SK-N-SH (cell line): ENCODE measurements around the gene CTNS. TPM values are rescaled to one million over a fixed set of nuclear protein-coding genes. Genes with fewer than 3 reads are reported as not detected.

Experiments
- CTCF ChIA-PET: fragments of 300-600, 350-600 bp; formaldehyde crosslinking; extraction: SDS; loops from one replicate; lab custom pipeline; 2021; lab: Yijun Ruan, JAX
- POLR2A ChIA-PET: fragments of 350-600 bp; sonication (Branson Sonifier 250); formaldehyde crosslinking; extraction: SDS; loops from one replicate; lab custom pipeline; 2020; ENCODE audit warnings: antibody characterized with exemption, inconsistent platforms; lab: Yijun Ruan, JAX
- DNase-seq: peaks from one replicate; pipeline ENCODE4 v3.0.0; 2012
- H2AFZ ChIP-seq: fragments of 200-600 bp; sonication (generic); 2 replicates; pipeline ENCODE4 v1.8.1; 2016; ENCODE audit warnings: antibody characterized with exemption, mild to moderate bottlenecking, low read depth
- H3F3A ChIP-seq: fragments of 200-600 bp; sonication (generic); replicated peaks from 2 replicates; pipeline ENCODE3; 2016; ENCODE audit warnings: antibody characterized with exemption, mild to moderate bottlenecking; ENCODE audit not compliant: insufficient read depth
- H3K27ac ChIP-seq, 2 experiments: fragments of 200-500 bp in 1 of 2; fragments of 200-600 bp in 1 of 2; sonication (Bioruptor generic) in 1 of 2; sonication (generic), shearing (Covaris generic) in 1 of 2; 2 replicates each; pipeline versions ENCODE4 v1.5.1 to v1.6.1; 2014 to 2016; ENCODE audit warnings: low read depth in 2 of 2, inconsistent platforms in 1 of 2, low read length in 1 of 2, mild to moderate bottlenecking in 1 of 2, mixed read lengths in 1 of 2
- H3K27me3 ChIP-seq: fragments of 200-600 bp; sonication (generic), shearing (Covaris generic); 2 replicates; pipeline ENCODE4 v1.6.1; 2016; ENCODE audit warnings: mixed run types; ENCODE audit not compliant: insufficient read depth
- H3K36me3 ChIP-seq, 2 experiments: fragments of 200-500 bp in 1 of 2; fragments of 200-600 bp in 1 of 2; sonication (Bioruptor generic) in 1 of 2; sonication (generic) in 1 of 2; replicated peaks in 1 of 2; 2 replicates each; pipeline versions ENCODE3 to v1.5.1; 2014 to 2016; ENCODE audit warnings: low read length in 1 of 2, mild to moderate bottlenecking in 1 of 2; ENCODE audit not compliant: insufficient read depth in 2 of 2, control insufficient read depth in 1 of 2
- H3K4me1 ChIP-seq, 2 experiments: fragments of 200-500 bp in 1 of 2; fragments of 200-600 bp in 1 of 2; sonication (Bioruptor generic) in 1 of 2; sonication (generic), shearing (Covaris generic) in 1 of 2; 2 replicates each; pipeline versions ENCODE4 v1.5.1 to v1.6.1; 2014 to 2016; ENCODE audit warnings: low read depth in 1 of 2, low read length in 1 of 2, mixed run types in 1 of 2; ENCODE audit not compliant: insufficient read depth in 2 of 2, control insufficient read depth in 1 of 2
- H3K4me2 ChIP-seq: fragments of 200-600 bp; sonication (generic), shearing (Covaris generic); 2 replicates; pipeline ENCODE4 v1.6.1; 2017; ENCODE audit warnings: mixed run types
- H3K4me3 ChIP-seq, 2 experiments: fragments of 200-500 bp in 1 of 2; fragments of 200-600 bp in 1 of 2; sonication (Bioruptor generic) in 1 of 2; sonication (generic), shearing (Covaris generic) in 1 of 2; 2 replicates each; pipeline versions ENCODE4 v1.5.1 to v1.8.1; 2014 to 2016; ENCODE audit warnings: low read depth in 2 of 2, inconsistent platforms in 1 of 2, low read length in 1 of 2, mild to moderate bottlenecking in 1 of 2, mixed read lengths in 1 of 2, moderate library complexity in 1 of 2
- H3K79me2 ChIP-seq: fragments of 200-600 bp; sonication (generic); 2 replicates; pipeline ENCODE4 v1.8.1; 2017; ENCODE audit warnings: mild to moderate bottlenecking; ENCODE audit not compliant: insufficient read depth
- H3K9ac ChIP-seq: fragments of 200-600 bp; sonication (generic); 2 replicates; pipeline ENCODE4 v1.6.1; 2017; ENCODE audit warnings: mixed run types
- H3K9me2 ChIP-seq: fragments of 200-600 bp; sonication (generic); 2 replicates; pipeline ENCODE4 v1.6.1; 2017; ENCODE audit warnings: mixed run types
- H3K9me3 ChIP-seq: fragments of 200-600 bp; sonication (generic); 2 replicates; pipeline ENCODE4 v1.6.1; 2017; ENCODE audit warnings: mixed run types, mild to moderate bottlenecking, moderate library complexity
- H4K20me1 ChIP-seq: fragments of 200-600 bp; sonication (generic); 2 replicates; pipeline ENCODE4 v1.6.1; 2017; ENCODE audit warnings: mild to moderate bottlenecking, mixed run types; ENCODE audit not compliant: insufficient read depth
- ELF1 ChIP-seq: IDR thresholded peaks from 2 replicates; pipeline ENCODE4 v1.4.0; 2012
- EZH2phosphoT487 ChIP-seq: fragments of 200-600 bp; sonication (generic); IDR thresholded peaks from 2 replicates; pipeline ENCODE4 v1.6.1; 2017; ENCODE audit warnings: low read depth, mixed run types, mild to moderate bottlenecking, antibody characterized with exemption, moderate library complexity, borderline replicate concordance
- FOSL2 ChIP-seq: IDR thresholded peaks from 2 replicates; pipeline ENCODE4 v1.4.0; 2012; ENCODE audit warnings: low read depth, mild to moderate bottlenecking, moderate library complexity, borderline replicate concordance
- FOXM1 ChIP-seq: IDR thresholded peaks from 2 replicates; pipeline ENCODE4 v1.4.0; 2012; ENCODE audit warnings: low read depth, mild to moderate bottlenecking
- GATA2 ChIP-seq: sonication (generic); formaldehyde crosslinking; IDR thresholded peaks from 2 replicates; pipeline ENCODE4 v1.5.0; 2020; ENCODE audit warnings: mild to moderate bottlenecking, missing genetic modification reagents
- JUND ChIP-seq: IDR thresholded peaks from 2 replicates; pipeline ENCODE4 v1.4.0; 2012
- MXI1 ChIP-seq: IDR thresholded peaks from 2 replicates; pipeline ENCODE4 v1.6.1; 2012; ENCODE audit warnings: mild to moderate bottlenecking, low read depth, low read length, improper control_type of control experiment
- POLR2AphosphoS5 ChIP-seq: IDR thresholded peaks from 2 replicates; pipeline ENCODE4 v1.6.1; 2012; ENCODE audit warnings: low read depth, low read length
- RCOR1 ChIP-seq: fragments of 150-350 bp; IDR thresholded peaks from 2 replicates; pipeline ENCODE4 v1.6.1; 2017; ENCODE audit warnings: antibody characterized with exemption, low read length
- RXRA ChIP-seq: IDR thresholded peaks from 2 replicates; pipeline ENCODE4 v1.4.0; 2012; ENCODE audit warnings: low read depth, mild to moderate bottlenecking, borderline replicate concordance
- SMC3 ChIP-seq: IDR thresholded peaks from 2 replicates; pipeline ENCODE4 v1.6.1; 2012; ENCODE audit warnings: low read depth, low read length, improper control_type of control experiment
- TCF12 ChIP-seq: IDR thresholded peaks from 2 replicates; pipeline ENCODE4 v1.4.0; 2012
- YY1 ChIP-seq: IDR thresholded peaks from 2 replicates; pipeline ENCODE4 v1.4.0; 2012; ENCODE audit warnings: low read depth, mild to moderate bottlenecking
- WGBS: methylation state at CpG from one replicate; pipeline ENCODE4 v1.1.6; 2017; ENCODE audit warnings: low lambda C conversion rate; 5-methylcytosine and 5-hydroxymethylcytosine counted together
- polyA plus RNA-seq, 3 experiments: library from polyadenylated mRNA; depleted of rRNA; stranded (reverse); fragments of >200 nt; gene quantifications; 2 replicates each; pipeline ENCODE4 v1.2.3, GENCODE V29; 2012
- TF ChIP-seq, protein P1 (sequence below): IDR thresholded peaks from 2 replicates; pipeline ENCODE4 v1.6.1; 2012; ENCODE audit warnings: mild to moderate bottlenecking, low read depth, low read length, moderate library complexity
- TF ChIP-seq, protein P2 (sequence below): fragments of 150-350 bp; IDR thresholded peaks from 2 replicates; pipeline ENCODE4 v1.6.1; 2017; ENCODE audit warnings: antibody characterized with exemption, low read length, low read depth, borderline replicate concordance

CTNS gene
- polyA plus RNA-seq, 1 of the 3 experiments (the other 2 are of a cell fraction) = 8.2 TPM

DNA sequence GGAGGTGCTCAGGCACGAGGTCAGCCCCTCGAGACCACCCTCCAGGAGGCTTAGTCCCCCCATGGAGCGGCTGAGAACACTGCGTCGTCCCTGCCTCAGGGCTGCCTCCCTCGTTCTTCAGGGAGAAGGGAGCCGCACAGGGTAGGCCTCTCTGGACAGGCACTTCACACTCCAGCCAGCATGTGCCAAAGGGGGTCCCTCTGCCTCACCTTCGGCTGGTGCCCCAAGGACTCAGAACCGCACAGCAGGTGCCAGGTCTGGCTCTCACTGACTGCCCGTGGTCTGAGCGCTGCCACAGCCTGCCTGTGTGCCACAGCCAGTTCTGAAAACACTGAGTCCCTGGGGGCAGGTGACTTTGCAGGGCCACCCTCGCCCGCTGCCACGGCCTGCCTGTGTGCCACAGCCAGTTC, 52.3 kb downstream of the CTNS start:
- Histone ChIP-seq H3K9me2 (no peaks in the 10 kb centered on the region), H3K9me3 (no peaks in the 10 kb centered on the region), H3K79me2 (no peaks in the 10 kb centered on the region), H2AFZ (no peak overlapping the region), H3K4me2 (no peak overlapping the region), H4K20me1 (no peaks in the 10 kb centered on the region), H3K9ac (no peak overlapping the region), H3K36me3 (no peaks in the 10 kb centered on the region), H3K4me3 (no peak overlapping the region), H3F3A (no peaks in the 10 kb centered on the region), H3K27me3 (no peaks in the 10 kb centered on the region), H3K27ac (no peak overlapping the region), H3K4me1 (no peaks in the 10 kb centered on the region)
- WGBS = 87% methylated on average over 7 of the region's 14 CpGs
- ChIA-PET CTCF (no interaction called here), POLR2A (no interaction called here)
- no peak for DNase-seq
- TF ChIP-seq RCOR1 (no peak), FOSL2 (no peak), JUND (no peak), RXRA (no peak), MXI1 (no peak), TCF12 (no peak), EZH2phosphoT487 (no peak), FOXM1 (no peak), POLR2AphosphoS5 (no peak), SMC3 (no peak), YY1 (no peak), GATA2 (CRISPR knock-in tag) (no peak), ELF1 (no peak)
- TF ChIP-seq, protein P1, sequence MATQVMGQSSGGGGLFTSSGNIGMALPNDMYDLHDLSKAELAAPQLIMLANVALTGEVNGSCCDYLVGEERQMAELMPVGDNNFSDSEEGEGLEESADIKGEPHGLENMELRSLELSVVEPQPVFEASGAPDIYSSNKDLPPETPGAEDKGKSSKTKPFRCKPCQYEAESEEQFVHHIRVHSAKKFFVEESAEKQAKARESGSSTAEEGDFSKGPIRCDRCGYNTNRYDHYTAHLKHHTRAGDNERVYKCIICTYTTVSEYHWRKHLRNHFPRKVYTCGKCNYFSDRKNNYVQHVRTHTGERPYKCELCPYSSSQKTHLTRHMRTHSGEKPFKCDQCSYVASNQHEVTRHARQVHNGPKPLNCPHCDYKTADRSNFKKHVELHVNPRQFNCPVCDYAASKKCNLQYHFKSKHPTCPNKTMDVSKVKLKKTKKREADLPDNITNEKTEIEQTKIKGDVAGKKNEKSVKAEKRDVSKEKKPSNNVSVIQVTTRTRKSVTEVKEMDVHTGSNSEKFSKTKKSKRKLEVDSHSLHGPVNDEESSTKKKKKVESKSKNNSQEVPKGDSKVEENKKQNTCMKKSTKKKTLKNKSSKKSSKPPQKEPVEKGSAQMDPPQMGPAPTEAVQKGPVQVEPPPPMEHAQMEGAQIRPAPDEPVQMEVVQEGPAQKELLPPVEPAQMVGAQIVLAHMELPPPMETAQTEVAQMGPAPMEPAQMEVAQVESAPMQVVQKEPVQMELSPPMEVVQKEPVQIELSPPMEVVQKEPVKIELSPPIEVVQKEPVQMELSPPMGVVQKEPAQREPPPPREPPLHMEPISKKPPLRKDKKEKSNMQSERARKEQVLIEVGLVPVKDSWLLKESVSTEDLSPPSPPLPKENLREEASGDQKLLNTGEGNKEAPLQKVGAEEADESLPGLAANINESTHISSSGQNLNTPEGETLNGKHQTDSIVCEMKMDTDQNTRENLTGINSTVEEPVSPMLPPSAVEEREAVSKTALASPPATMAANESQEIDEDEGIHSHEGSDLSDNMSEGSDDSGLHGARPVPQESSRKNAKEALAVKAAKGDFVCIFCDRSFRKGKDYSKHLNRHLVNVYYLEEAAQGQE = no peak
- TF ChIP-seq, protein P2, sequence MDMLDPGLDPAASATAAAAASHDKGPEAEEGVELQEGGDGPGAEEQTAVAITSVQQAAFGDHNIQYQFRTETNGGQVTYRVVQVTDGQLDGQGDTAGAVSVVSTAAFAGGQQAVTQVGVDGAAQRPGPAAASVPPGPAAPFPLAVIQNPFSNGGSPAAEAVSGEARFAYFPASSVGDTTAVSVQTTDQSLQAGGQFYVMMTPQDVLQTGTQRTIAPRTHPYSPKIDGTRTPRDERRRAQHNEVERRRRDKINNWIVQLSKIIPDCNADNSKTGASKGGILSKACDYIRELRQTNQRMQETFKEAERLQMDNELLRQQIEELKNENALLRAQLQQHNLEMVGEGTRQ = no peak
